Body of pancreas (tissue), 4 donors: ENCODE measurements around the gene RBBP9. TPM values are rescaled to one million over a fixed set of nuclear protein-coding genes. Genes with fewer than 3 reads are reported as not detected.
"Not testable (repeated sequence)": the region's sequence is repeated elsewhere in the genome, so short reads cannot be mapped to it uniquely, and the experiment has no call there.

Experiments used
- ATAC-seq: fragments of 150-250 bp; one replicate; pipeline ENCODE4 v1.9.1; 2016
- DNase-seq, 4 donors: peaks; one replicate each; pipeline ENCODE4 v3.0.0-alpha.2; 2019
- H3K27ac ChIP-seq, 4 donors: fragments of 200-600 bp; sonication (generic); 1 replicate in 3 of 4; 2 replicates in 1 of 4; pipeline versions ENCODE4 v1.5.1 to v1.6.1; 2016 to 2019; ENCODE audit warnings: mild to moderate bottlenecking in 1 of 4, mixed read lengths in 1 of 4, moderate library complexity in 1 of 4
- H3K27me3 ChIP-seq, 2 donors: fragments of 200-600 bp; sonication (generic); one replicate each; pipeline ENCODE4 v1.6.0; 2016; ENCODE audit warnings: mild to moderate bottlenecking in 1 of 2
- H3K36me3 ChIP-seq, 2 donors: fragments of 200-600 bp; sonication (generic); replicated peaks in 1 of 2; 2 replicates each; pipeline ENCODE4 v1.5.1; 2016; ENCODE audit warnings: low read depth in 2 of 2; ENCODE audit not compliant: insufficient read depth in 1 of 2
- H3K4me1 ChIP-seq: fragments of 200-600 bp; sonication (generic); one replicate; pipeline ENCODE4 v1.6.0; 2016
- H3K4me3 ChIP-seq, 2 donors: fragments of 200-600 bp; sonication (generic); 1 replicate in 1 of 2; 2 replicates in 1 of 2; pipeline ENCODE4 v1.5.1; 2016 to 2019
- H3K9me3 ChIP-seq, 3 donors: fragments of 200-600 bp; sonication (generic); 1 replicate in 2 of 3; 2 replicates in 1 of 3; pipeline ENCODE4 v1.5.1; 2016
- CTCF ChIP-seq, 7 experiments: fragments of 450-650 bp in 4 of 7; fragments of 200-600 bp in 3 of 7; sonication (generic) in 3 of 7; IDR thresholded peaks; one replicate each; pipeline ENCODE4 v1.5.1; 2016 to 2019; ENCODE audit warnings: antibody characterized with exemption in 7 of 7
- POLR2A ChIP-seq, 3 donors: fragments of 450-650 bp; IDR thresholded peaks; one replicate each; pipeline ENCODE4 v1.6.1; 2016; ENCODE audit warnings: antibody characterized with exemption in 3 of 3, mild to moderate bottlenecking in 2 of 3
- WGBS, 2 donors: methylation state at CpG; one replicate each; pipeline ENCODE4 v1.1.5; 2017; 5-methylcytosine and 5-hydroxymethylcytosine counted together
- intact Hi-C: fragments of 100-400 bp; cut with DNase I; formaldehyde crosslinking; loops from one replicate; pipeline ENCODE4 v1.15.1; 2023
- total RNA-seq, 2 donors: library from RNA; depleted of rRNA; stranded (reverse); fragments of >200 nt; gene quantifications; one replicate each; pipeline ENCODE4 v1.1.0, GENCODE V29; 2016

The RBBP9 gene
- total RNA-seq, 2 donors from 2014 or later: 6.6 to 8.3 TPM

GRCh38 chr20:18529041-18529440 lies 32.0 kb upstream of the RBBP9 start:
- TF ChIP-seq POLR2A (IDR thresholded peaks at IDR 0.05) (no peak), CTCF (IDR thresholded peaks at IDR 0.05) (no peak)
- Histone ChIP-seq H3K4me3 (no peak overlapping the region), H3K36me3 (peaks cover 17 to 67% of the 10 kb centered on the region in 2 donors), H3K4me1 (no peaks in the 10 kb centered on the region), H3K27ac (no peak overlapping the region), H3K9me3 (no peaks in the 10 kb centered on the region), H3K27me3 (no peaks in the 10 kb centered on the region)
- no peak for DNase-seq
- intact Hi-C loops: no loop called here
- ATAC-seq: no peak

GRCh38 chr20:18527836-18528235 lies 30.8 kb upstream of the RBBP9 start:
- intact Hi-C loops: no loop called here
- Histone ChIP-seq H3K27me3 (no peaks in the 10 kb centered on the region), H3K4me3 (no peak overlapping the region), H3K9me3 (no peaks in the 10 kb centered on the region), H3K27ac (no peak overlapping the region), H3K4me1 (no peaks in the 10 kb centered on the region), H3K36me3 (peaks cover 15 to 62% of the 10 kb centered on the region in 2 donors)
- no peak for TF ChIP-seq CTCF (IDR thresholded peaks at IDR 0.05)
- TF ChIP-seq POLR2A (IDR thresholded peaks at IDR 0.05): no peak
- WGBS, 2 donors: 87 to 94% methylated on average over 2 of the region's 2 CpGs
- no peak for ATAC-seq
- DNase-seq: no peak

- peaks cover 13 to 61% of the 10 kb centered on the region in 2 donors for H3K36me3 ChIP-seq
- WGBS, 2 donors: 87 to 91% methylated on average over 2 of the region's 2 CpGs
- intact Hi-C loops: no loop called here
These were observed 30.3 kb upstream of the RBBP9 start for GRCh38 chr20:18527339-18527738.

GRCh38 chr20:18526761-18527160 lies 29.7 kb upstream of the RBBP9 start:
- H3K36me3 ChIP-seq: peaks cover 13 to 60% of the 10 kb centered on the region in 2 donors
- H3K4me3 ChIP-seq, DNase-seq, H3K4me1 ChIP-seq, H3K9me3 ChIP-seq, H3K27me3 ChIP-seq, H3K27ac ChIP-seq, ATAC-seq, intact Hi-C loops: not testable (repeated sequence)
- WGBS, 2 donors: 80 to 81% methylated on average over 14 of the region's 14 CpGs

More at GRCh38 chr20:18527339-18527738, 30.3 kb upstream of the RBBP9 start:
- Histone ChIP-seq H3K4me1 (no peaks in the 10 kb centered on the region), H3K27me3 (no peaks in the 10 kb centered on the region), H3K4me3 (no peak overlapping the region), H3K27ac (no peak overlapping the region), H3K9me3 (no peaks in the 10 kb centered on the region)
- DNase-seq: no peak
- no peak for ATAC-seq
- TF ChIP-seq POLR2A (IDR thresholded peaks at IDR 0.05) (no peak), CTCF (IDR thresholded peaks at IDR 0.05) (no peak)

- TF ChIP-seq CTCF (IDR thresholded peaks at IDR 0.05) (no peak), POLR2A (IDR thresholded peaks at IDR 0.05) (no peak)
- peaks cover 7 to 46% of the 10 kb centered on the region in 2 donors for H3K36me3 ChIP-seq
- ATAC-seq: no peak
- WGBS, 2 donors: 88 to 100% methylated on average over 1 of the region's 1 CpG
- no peaks in the 10 kb centered on the region for H3K4me1 ChIP-seq
- H3K27me3 ChIP-seq: no peaks in the 10 kb centered on the region
- no peaks in the 10 kb centered on the region for H3K9me3 ChIP-seq
- H3K4me3 ChIP-seq: no peak overlapping the region
- H3K27ac ChIP-seq: no peak overlapping the region
- no peak for DNase-seq
- intact Hi-C loops: no loop called here
These were observed 27.6 kb upstream of the RBBP9 start for GRCh38 chr20:18524646-18525045.
